NCI-H2196 treated with DMSO at 0.1 percent for 48 hours (cell line): ENCODE measurements around the gene EYS.
"Not testable (repeated sequence)": the region's sequence is repeated elsewhere in the genome, so short reads cannot be mapped to it uniquely, and the experiment has no call there.

Source experiments
- DNase-seq: peaks from one replicate; lab custom pipeline; 2025; ENCODE audit not compliant: unreplicated experiment; lab: John Stamatoyannopoulos, UW

EYS gene

GRCh38 chr6:65469650-65470049, 237.4 kb downstream of the EYS start:
- DNase-seq = no peak

- no peak for DNase-seq
Measured at GRCh38 chr6:65468307-65468706, 238.7 kb downstream of the EYS start.

GRCh38 chr6:65461121-65461520, 245.9 kb downstream of the EYS start:
- DNase-seq = no peak

GRCh38 chr6:65452333-65452732, 254.7 kb downstream of the EYS start:
- no peak for DNase-seq

- DNase-seq = no peak
Measured at GRCh38 chr6:65450451-65450850, 256.6 kb downstream of the EYS start.

GRCh38 chr6:65449926-65450325, 257.1 kb downstream of the EYS start:
- no peak for DNase-seq

- no peak for DNase-seq
Measured at GRCh38 chr6:65448866-65449265, 258.2 kb downstream of the EYS start.

- DNase-seq = no peak
Measured at GRCh38 chr6:65436281-65436680, 270.7 kb downstream of the EYS start.

- no peak for DNase-seq
Measured at GRCh38 chr6:65416621-65417020, 290.4 kb downstream of the EYS start.

GRCh38 chr6:65410309-65410708, 296.7 kb downstream of the EYS start:
- DNase-seq = no peak

GRCh38 chr6:65402564-65402963, 304.5 kb downstream of the EYS start:
- no peak for DNase-seq

- no peak for DNase-seq
Measured at GRCh38 chr6:65399355-65400084, 307.5 kb downstream of the EYS start.

- DNase-seq = no peak
Measured at GRCh38 chr6:65398851-65399250, 308.2 kb downstream of the EYS start.

- DNase-seq = no peak
Measured at GRCh38 chr6:65350530-65350929, 356.5 kb downstream of the EYS start.

GRCh38 chr6:65302655-65303054, 404.4 kb downstream of the EYS start:
- DNase-seq = not testable (repeated sequence)

GRCh38 chr6:65299236-65299635, 407.8 kb downstream of the EYS start:
- no peak for DNase-seq

- DNase-seq = no peak
Measured at GRCh38 chr6:65295812-65296211, 411.2 kb downstream of the EYS start.

- no peak for DNase-seq
Measured at GRCh38 chr6:65289491-65289890, 417.5 kb downstream of the EYS start.

GRCh38 chr6:65285275-65285674, 421.8 kb downstream of the EYS start:
- no peak for DNase-seq

- DNase-seq = no peak
Measured at GRCh38 chr6:65280060-65280459, 427.0 kb downstream of the EYS start.

- DNase-seq = no peak
Measured at GRCh38 chr6:65262241-65262640, 444.8 kb downstream of the EYS start.

GRCh38 chr6:65259982-65260381, 447.0 kb downstream of the EYS start:
- no peak for DNase-seq

- DNase-seq = no peak
Measured at GRCh38 chr6:65259059-65259458, 448.0 kb downstream of the EYS start.
